Measurements from ENCODE around the gene UVSSA. TPM values are rescaled to one million over a fixed set of nuclear protein-coding genes. Genes with fewer than 3 reads are reported as not detected.

UVSSA gene
- total RNA-seq, 1 donor from 2014 or later: 48.1 TPM

DNA sequence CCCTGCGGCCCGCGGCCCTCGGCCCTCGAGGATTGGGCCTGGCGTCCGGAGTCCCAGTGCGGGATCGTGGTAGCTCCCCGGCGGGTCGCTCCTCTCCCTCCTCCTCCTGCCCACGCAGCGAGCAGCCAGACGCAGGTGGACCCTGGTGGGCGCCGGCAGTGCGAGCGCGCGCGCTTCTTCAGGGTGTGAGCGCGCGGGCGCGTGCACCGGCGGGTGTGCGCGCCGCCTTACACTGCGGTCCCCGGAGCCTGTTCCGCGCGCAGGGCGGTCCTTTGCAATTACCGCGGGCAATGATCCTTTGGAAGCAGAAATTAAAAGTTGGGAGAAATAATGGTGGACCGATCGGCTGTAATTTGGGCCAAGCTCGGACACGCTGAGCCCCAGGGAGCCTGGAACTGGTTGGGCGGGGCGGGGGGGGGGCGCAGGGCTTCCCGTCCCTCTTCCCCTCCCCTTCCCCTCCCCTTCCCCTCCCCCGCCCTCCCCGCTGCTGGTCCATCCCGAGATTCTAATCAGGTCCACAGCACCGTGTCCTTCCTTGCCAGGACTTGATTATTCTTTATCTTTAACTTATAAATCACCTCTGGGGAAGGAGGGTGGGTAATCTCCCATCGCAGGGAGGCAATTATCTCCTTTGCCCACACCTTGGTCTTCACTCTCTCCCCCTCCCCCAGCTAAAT lies 60.8 kb downstream of the UVSSA start:
- DNase-seq (ENCODE audit: low spot score): no peak

DNA sequence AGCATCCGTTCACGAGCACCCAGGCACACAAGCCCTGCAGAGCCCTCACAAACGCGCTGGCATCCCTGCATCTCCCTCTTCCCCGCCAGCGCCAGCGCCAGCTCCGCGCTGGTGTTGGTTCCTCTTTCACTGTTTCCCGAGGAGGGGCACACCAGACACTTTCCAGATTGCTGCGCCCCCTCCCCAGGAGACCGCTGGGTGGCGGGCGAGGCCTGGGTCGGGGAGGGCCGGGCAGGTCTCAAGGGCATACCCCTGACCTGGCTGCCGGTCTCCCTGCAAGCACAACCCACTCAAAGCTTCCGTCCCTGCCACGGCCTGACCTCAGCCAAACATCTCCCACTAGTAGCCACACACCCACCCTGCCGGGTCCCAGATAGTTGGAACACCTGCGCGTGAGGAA lies 61.4 kb downstream of the UVSSA start:
- no peak for DNase-seq (ENCODE audit: low spot score)

DNA sequence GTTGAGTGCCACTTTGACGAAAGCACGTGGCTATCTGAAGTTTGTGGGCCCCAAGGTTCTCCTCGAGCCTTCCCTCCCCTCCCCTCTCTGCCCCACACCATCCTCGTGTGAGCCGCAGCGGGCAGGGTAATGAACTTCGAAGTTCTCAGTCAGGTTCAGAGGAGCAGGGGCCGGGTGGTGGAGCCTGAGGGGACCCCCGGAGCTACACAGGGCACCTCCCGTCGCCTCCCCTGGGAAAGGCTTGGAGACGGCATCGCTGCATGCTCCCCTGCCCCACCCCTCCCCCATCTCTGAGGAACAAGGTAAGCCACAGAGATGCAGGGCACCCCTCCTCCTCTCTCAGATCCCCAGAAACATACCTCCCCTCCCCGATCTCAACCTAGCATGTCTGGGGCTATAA lies 62.1 kb downstream of the UVSSA start:
- DNase-seq (ENCODE audit: low spot score): no peak

DNA sequence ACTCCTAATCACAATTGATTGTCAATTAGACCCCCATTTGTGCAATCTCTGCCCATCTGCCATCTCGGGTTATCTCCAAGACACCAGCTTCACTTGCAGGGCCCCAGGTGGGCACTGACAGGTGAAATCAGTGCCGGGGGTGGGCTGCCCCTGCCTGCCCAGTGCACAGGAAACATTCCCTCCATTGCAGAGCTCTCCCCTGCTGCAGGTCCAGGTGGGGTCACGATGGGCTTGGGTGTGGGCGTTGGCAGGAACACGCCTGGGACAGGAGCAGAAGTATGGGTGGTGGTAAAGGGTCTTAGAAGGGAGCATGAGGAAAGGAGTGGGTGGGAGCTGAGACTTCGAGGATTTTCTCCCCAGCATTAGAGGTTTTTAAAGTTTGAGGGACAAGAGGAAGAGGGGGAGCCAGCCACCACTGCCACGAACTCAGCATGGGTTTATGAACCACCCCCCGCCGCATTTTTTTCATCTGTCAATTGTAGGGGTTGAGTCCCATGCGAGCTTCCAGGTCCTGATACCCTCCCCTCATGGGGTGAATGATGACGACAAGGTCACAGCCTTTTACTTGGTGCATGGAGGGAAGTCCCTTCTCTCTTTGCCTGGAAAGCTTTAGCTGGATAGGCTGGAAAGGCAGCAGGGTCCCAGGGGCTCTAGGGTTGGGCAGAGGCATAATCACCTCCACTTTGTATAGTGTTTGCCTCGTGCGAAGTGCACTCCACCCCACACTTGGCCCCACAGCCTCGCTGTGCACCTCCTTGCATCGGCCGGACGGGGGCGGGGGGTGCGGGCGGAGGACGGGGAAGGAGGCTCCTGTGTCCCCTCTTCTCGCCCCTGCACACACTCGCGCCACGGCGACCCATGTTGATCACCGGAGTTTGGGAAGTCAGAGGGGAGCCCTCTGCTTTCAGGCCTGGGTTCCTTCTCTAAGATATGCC lies 62.8 kb downstream of the UVSSA start:
- no peak for DNase-seq (ENCODE audit: low spot score)

DNA sequence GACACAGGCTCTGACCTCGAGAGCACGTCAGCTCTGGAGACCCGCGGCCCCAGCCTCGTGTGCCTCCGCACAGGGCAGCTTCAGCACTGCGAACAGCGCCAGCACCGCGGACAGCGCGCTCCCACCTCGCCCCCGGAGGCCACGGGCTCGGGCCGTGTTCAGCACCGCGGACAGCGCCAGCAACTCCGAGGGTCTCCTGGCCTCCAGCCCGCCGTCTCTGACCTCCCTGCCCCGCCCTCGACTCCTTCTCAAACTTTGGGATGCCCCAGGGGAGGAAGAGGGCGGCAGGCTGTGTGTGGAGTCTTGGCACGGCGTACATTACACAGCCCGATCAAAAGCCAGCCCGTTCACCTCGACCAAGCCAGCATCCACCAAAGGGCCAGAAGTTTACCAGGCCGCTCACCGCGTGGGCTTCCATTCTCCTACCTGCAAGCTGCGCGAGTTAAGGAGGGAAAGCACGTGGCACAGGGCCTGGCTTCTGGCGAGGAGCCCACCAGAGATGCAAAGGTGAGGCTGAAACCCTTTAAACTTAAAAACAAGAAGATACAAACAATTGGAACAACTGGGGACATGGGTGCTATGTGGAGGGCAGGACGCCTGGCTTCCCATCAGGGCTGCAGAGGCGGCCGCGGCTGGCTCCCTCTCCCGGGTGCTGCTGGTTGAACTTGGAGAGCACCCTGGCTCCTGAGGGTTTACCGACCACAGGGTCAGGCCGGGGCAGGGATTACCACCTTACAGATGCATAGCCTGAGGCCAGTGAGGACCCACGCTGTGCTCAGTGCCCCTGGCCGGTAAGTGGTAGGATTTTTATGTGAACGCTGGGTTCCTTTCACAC lies 63.7 kb downstream of the UVSSA start:
- no peak for DNase-seq (ENCODE audit: low spot score)

DNA sequence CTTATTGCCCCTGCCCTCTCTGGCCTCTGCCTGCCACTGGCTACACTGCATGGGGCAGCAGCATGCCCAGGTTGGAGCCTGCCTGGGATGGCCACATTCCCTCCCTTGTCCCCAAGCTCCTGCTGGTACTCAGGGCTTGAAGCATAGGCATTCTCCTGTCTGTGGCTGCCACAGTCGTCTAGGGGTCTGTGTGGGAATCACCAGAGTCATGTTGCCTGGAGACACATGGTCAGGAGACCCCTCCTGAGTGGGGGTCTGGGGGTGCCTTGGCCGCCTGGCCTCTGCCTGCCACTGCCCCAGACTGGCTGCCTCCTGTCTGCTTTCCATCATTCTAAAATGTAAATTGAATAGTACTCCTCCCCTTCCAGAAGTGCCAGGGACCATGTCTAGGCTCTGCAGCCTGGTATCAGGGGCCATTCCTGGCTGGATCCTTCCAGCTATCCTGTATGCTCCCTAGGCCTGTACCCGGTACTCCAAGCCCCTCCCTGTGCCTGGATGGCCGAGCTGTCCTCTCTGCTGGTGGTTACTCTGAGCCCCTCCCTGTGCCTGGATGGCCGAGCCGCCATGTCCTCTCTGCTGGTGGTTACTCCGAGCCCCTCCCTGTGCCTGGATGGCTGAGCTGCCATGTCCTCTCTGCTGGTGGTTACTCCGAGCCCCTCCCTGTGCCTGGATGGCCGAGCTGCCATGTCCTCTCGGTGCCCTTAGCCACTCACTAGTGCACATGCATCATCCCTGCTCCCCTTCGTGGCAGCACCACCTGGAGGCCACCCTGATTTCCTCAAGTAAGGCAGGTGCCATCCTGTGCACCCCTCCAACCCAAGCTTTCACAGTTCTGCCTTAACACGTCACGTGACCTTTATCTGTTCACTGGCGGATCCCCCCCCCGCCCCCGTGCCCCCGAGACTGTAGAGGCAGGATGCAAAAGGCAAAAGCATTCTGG lies 64.7 kb downstream of the UVSSA start:
- DNase-seq (ENCODE audit: low spot score): no peak

DNA sequence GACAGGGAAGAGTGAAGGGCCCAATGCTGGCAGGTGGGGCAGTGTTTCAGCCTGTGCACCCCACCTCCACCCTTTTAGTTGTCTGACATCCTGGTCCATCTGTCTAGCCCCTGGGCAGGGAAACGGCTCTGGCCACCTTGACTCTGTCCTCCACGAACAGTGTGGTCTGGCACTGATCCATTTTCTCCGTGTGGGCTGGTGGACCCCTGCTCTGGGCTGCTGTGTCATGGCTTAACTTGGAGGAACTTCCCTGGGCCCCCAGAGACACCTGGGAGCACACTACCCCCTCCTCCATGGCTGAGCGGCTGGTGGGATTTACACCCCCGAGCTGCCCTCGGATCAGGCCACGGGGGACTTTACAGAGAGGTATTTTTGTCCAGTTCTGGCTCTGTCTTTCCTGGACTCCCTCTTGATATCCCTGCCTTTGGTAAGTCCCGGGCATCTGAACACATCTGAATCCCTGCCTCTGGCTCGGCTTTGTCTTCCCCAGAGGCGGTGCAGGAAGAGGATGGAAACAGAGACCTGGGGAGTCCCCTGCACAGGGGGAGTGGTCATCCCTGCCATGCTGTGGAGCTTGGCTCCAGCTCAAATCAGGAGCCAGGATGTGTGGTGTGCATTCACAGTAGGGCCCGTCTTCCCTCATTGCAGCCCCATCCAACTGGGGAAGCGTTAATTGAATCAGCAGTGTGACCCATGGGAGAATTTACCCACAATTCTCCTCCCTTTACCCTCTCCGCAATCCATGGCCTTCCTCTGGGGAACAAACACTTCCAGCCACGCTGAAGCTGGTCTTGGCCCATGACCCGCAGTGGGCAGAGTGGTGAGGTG lies 65.6 kb downstream of the UVSSA start:
- no peak for DNase-seq (ENCODE audit: low spot score)

DNA sequence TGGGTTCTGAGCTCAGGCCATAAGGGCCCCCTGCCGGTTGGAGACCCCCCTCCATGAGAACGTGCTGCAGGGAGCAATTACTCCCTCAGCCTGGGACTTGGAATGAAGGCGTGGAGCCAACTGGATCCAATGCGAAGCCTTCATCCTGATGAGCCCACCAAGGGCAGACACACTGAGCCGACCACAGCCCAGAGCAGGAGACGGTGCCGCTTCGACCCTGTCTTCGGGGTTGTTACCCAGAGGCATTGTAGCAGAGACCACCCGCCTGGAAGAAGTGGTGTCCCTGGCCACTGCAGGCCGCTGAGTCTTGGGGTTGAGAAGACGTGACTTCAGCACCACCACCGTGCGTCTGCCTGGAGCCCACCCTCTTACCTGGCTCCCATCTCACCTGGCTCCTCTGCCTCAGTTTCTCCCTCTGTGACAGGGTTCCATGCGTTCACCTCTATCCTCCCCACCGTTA lies 66.2 kb downstream of the UVSSA start:
- no peak for DNase-seq (ENCODE audit: low spot score)

DNA sequence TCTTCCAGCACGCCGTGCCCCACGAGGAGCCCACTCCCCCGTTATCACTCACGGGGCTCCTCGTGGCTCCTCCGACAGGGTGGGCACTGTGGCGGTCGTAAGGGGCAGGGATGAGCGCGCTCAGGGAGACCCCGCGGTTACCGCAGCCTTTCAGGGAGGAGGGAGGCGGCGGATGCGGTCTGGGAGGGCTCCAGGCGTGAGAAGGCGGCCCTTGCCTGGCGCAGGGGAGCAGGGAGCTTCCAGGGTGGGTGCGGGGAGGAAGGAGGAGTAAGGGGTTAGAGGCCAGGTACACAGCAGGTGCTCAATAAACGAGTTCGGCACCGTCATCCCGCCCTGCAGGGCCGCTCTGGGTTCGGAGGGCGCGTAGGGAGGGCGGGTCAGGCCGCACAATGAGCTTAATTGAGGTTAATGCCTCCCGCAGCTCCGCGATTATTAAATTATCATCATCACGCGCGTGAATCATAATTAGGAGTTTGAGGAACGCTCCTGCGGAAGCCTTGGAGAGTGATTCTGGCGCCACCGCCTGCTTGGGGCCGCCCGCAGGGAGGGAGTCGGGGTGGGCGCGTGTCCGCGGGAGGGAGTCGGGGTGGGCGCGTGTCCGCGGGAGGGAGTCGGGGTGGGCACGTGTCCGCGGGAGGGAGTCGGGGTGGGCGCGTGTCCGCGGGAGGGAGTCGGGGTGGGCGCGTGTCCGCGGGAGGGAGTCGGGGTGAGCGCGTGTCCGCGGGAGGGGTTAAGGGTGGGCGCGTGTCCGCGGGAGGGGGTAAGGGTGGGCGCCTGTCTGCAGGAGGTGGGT lies 66.9 kb downstream of the UVSSA start:
- DNase-seq (ENCODE audit: low spot score): no peak

DNA sequence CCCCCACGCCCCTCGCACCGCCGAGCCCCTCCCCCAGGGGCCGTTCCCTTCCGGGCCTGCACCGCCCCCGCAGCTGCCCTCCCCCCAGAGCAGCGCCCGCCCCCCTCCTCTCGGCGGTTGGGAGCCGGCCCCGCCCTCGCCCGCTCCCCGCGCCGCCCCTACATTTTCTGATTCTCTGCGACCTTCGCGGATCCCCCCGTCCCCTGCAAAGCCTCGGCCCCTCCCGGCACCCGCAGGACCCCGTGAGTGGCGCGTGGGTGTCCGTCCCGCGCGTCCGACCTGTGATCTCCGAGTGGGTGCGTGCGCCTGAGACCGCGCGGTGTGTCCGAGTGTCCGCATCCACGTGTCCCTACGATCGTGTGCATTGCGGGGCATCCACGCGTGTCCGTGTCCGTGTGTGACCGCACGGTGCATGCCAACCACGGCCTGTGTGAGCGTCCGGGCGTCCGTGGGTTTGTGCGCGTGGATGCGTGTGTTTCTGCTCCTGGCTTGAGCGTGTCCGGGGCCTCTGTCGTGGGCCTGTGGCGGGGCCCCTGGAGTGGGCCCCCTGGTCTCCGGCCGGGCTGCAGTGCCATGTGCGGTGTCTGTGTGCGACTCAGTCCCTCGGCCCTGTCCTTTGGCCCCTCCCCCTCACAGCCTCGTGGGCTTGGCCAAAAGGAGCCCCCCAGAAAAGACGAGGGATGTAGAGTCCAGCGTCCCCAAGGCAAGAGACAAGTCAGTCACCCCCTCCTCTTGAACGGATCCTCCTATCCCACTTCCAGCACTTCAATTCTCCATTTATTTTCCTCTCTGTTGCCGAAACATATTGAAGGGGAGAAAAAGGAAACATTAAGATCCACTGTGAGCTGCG lies 68.0 kb downstream of the UVSSA start:
- DNase-seq (ENCODE audit: low spot score): no peak

DNA sequence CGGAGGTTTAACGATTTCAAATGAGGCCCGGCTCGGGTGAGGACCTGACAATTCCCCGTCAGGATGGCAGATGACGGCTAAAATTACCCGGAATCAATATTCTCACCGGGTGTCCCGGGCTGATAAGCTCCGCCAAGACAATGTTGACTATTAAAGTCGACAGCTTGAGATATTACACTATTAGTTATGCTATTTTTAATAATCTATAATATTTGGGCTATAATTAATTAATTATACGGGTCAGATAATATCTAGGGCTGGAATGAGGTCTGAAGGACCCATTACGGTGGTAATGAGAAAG lies 68.6 kb downstream of the UVSSA start:
- no peak for DNase-seq (ENCODE audit: low spot score)

DNA sequence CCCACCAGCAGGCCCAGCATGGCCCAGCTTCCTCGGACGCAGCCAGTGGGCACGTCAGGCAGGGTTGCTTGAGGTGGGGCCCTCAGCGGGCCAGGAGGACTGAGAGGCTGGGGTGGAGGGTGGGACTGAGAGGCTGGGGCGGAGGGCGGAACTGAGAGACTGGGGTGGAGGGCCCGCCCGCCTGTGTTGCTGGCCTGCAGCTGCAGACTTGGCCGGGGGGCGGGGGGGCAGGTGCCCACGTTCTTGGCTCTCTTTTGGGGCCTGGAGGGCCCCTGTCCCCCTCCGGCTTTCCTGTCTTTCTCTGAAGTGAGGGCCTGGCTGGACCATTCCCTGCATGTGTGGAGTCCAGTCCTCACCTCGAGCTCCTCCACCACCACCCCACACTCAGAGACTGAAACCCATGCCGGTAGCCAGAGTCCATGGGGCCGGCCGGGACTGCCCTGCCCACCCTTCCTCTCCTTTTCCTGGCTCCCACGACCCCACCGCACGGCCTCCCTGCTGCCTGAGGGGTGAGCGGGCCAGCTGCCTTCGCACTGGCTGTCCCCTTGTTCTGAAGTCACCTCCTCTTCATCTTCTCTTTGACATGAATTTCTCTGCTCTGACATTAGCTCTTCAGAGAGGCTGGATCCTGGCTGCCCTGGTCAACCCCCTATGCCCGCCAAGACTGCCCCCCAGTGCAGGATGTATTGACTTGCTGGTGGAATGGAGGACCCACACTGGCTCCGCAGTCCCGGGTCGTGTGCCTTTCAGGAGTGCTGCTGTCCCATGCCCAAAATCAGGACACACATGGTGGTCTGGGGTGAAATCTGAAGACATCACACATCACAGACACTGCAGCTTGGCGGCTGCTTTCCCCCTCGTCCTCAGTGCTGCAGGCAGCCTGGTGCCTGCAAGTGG lies 69.3 kb downstream of the UVSSA start:
- no peak for DNase-seq (ENCODE audit: low spot score)

DNA sequence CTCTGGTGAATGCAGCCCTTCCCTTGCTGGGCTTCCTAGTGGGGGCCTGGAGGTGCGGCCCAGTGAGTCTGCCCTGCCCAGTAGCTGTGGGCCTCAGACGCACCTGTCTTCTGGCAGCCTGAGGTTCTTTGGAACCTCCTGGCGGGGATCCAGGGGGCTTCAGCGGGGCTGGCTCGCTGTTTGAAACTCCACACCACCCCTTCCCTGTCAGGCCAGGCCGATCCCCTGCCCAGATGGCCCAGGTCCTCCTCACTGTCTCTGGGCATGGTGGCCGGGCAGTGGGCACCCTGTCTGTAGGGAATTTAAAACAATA lies 69.9 kb downstream of the UVSSA start:
- DNase-seq (ENCODE audit: low spot score): no peak

DNA sequence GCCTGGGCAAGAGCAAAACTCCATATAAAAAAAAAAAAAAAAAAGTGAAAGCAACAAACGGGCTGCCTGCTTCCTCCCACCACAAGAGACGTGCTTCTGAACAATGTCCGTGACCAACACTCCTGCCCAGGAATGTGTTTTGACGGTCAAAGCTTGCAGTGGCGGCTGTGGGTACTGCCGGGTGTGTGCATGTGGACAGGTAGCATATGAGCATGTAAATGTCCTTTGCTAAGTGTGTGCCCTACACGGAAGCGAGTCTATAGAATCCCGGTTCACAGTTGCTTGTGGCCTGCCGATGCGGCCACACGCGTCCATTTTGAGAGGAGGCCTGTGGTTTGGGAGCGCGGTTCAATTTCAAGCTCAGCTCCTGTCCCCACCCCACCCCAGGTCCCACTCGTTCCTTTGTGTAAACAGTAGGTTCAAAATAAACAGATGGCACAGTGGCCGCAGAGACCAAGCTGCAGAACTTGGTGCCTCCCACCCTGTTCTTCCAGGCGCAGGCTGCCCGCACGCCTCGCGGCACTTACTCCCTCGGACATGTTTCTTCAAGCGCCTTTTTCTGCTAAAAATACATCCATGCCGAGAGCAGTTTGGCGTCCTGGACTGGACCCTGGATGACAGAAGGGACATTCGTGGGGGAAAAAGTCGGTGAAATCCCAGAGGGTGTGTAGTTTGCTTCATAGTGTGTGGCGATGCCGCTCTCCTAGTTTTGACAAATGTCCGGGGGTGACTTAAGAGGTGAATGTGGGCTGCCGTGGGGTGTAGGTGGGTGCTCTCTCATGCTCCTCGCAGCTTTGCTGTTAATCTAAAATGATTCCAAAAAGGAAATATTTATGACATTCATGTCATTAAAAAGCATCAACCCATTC lies 70.7 kb downstream of the UVSSA start:
- no peak for DNase-seq (ENCODE audit: low spot score)

DNA sequence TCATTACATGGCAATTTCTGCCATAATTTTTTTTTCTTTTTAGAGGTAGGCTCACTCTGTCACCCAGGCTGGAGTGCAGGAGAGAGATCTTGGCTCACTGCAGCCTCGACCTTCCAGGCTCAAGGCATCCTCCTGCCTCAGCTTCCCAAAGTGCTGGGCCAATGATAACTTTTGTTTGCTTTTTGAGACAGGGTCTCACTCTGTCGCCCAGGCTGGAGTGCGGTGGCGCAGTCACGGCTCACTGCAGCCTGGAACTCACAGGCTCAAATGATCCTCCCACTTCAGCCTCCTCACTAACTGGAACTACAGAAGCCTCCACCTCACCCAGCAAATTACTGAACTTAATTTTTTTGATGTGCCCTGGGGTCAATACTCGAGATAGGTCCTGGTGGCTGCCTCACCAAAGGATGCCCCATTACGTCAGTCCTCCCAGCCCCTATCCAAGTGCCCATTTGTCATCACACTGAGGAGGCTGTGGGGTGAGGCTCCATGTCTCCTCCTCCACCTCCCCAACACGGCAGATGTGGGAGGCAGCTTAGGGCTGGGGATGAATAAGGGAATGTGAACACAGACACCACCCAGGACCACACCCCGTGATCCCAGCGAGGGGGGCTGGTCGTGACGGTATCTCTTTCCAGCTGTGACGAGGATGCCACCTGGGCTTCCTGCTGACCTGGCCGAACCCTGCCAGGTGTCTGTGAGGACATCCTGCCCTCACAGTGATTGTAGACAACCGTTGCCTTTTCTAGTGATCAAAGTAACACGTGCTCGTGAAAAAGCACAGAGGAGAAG lies 71.7 kb downstream of the UVSSA start:
- peak; percentile 14 for DNase-seq (ENCODE audit: low spot score)

DNA sequence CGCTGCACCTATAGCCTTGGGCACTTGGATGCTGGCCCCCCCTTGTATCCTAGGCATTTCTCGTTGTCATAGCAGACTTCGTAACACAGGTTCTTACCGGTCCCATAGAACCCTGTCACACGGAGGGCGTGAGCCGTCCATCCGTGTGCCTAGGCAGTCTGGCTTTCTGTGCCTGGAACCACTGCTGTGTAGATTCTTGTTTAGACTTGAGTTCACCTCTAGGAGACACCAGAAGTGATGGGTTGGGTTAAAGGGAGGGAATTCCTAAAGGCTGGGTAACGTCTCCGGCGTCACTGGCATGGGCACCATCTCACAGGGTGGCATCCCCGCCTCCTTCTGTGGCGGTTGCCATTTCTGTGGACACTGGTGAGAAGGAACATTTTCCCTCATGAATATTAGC lies 72.7 kb downstream of the UVSSA start:
- DNase-seq (ENCODE audit: low spot score): no peak
